Psoas muscle (tissue), 8 donors: ENCODE results near the gene GSPT1. TPM values are rescaled to one million over a fixed set of nuclear protein-coding genes. Genes with fewer than 3 reads are reported as not detected.

Source experiments
- ATAC-seq, 4 donors: fragments of 200-7000 bp; cut with Tn5 transposase; one replicate each; pipeline ENCODE4 v1.9.1; 2020; ENCODE audit warnings: moderate library complexity in 3 of 4, mild to moderate bottlenecking in 2 of 4
- DNase-seq, 2 donors: peaks; one replicate each; pipeline ENCODE4 v3.0.0-alpha.2; 2020
- H3K27ac ChIP-seq: fragments of 200-600 bp; one replicate; pipeline ENCODE4 v1.8.0; 2022
- H3K27me3 ChIP-seq, 3 donors: fragments of 200-600 bp in 1 of 3; one replicate each; pipeline versions ENCODE4 v1.6.1 to v1.8.0; 2013 to 2022; ENCODE audit warnings: low read length in 2 of 3, mild to moderate bottlenecking in 2 of 3, moderate library complexity in 1 of 3; ENCODE audit not compliant: insufficient read depth in 3 of 3
- H3K36me3 ChIP-seq, 2 donors: fragments of 200-600 bp in 1 of 2; one replicate each; pipeline versions ENCODE4 v1.6.1 to v1.8.0; 2013 to 2022; ENCODE audit warnings: low read depth in 1 of 2, mild to moderate bottlenecking in 1 of 2, moderate library complexity in 1 of 2; ENCODE audit not compliant: insufficient read depth in 1 of 2
- H3K4me1 ChIP-seq: fragments of 200-600 bp; one replicate; pipeline ENCODE4 v1.8.0; 2022
- H3K4me3 ChIP-seq: fragments of 200-600 bp; one replicate; pipeline ENCODE4 v1.8.0; 2022; ENCODE audit warnings: mild to moderate bottlenecking
- H3K9me3 ChIP-seq: fragments of 200-600 bp; one replicate; pipeline ENCODE4 v1.8.0; 2022
- WGBS, 3 donors: extraction: QIAGEN DNeasy Blood & Tissue Kit; methylation state at CpG; one replicate each; pipeline versions ENCODE4 v1.1.6 to v1.1.7; 2013; 5-methylcytosine and 5-hydroxymethylcytosine counted together
- intact Hi-C, 2 donors: fragments of 100-400 bp; cut with DNase I; formaldehyde crosslinking; loops; one replicate each; pipeline versions ENCODE4 v1.11.0 to v1.14.2; 2022
- polyA plus RNA-seq, 3 donors: library from polyadenylated mRNA; stranded (reverse); fragments of 200-250 nt; gene quantifications; one replicate each; pipeline ENCODE4 v1.2.3, GENCODE V29; 2013
- total RNA-seq, 4 donors: library from RNA; stranded (reverse); fragmentation: NEBNext Ultra II Directional in 2 of 4; extraction: Animal tissue kit (Norgen Biotek cat#: 25700) in 2 of 4; gene quantifications; one replicate each; pipeline versions ENCODE4 v1.2.1 to v1.2.4, GENCODE V29; 2021 to 2023
- TF ChIP-seq, protein P1 (sequence below): fragments of 200-600 bp; IDR thresholded peaks from one replicate; pipeline ENCODE4 v1.8.0; 2022; ENCODE audit warnings: antibody characterized with exemption
- donor health status: healthy with polysubstance abuse.
- donor health status: DM: no; HTN: no; CAD: no; lungs with moderate emphysema.
- donor health status: Bipolar disorder and iron deficiency.
- donor health status: healthy.
- donor health status: DM: yes; HTN: yes; CAD: no.
- donor health status: DM: no; HTN: no; CAD: no.
- donor health status: DM: no; HTN: no; CAD: no.
- donor health status: DM: yes; HTN: yes; CAD: no.

Gene GSPT1
- total and polyA plus RNA-seq, 7 donors, result 89.2 to 259 (median 184) TPM

DNA sequence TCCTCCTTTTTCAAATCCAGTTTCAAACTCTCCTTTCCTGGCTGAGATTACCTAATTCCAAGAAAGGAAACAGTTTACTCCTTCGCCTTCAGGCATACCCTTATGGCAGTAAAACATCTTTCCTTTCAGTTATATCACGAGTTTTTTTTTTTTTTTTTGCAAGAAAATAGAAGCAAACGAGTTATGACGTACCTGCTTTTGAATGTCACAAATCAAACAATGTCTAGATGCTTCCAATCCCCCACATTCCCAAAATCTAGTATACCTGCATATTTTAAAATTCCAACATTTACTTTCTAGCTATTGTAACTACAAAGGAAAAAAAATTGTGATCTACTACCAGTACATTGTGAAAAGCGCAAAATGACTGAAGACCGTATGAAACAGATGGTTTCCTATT, 28.9 kb downstream of the GSPT1 start:
- no peaks in the 10 kb centered on the region for H3K9me3 ChIP-seq
- intact Hi-C loops, result no loop called here
- no peak overlapping the region for H3K27ac ChIP-seq
- DNase-seq (no peak), ATAC-seq (no peak)
- TF ChIP-seq, protein P1, sequence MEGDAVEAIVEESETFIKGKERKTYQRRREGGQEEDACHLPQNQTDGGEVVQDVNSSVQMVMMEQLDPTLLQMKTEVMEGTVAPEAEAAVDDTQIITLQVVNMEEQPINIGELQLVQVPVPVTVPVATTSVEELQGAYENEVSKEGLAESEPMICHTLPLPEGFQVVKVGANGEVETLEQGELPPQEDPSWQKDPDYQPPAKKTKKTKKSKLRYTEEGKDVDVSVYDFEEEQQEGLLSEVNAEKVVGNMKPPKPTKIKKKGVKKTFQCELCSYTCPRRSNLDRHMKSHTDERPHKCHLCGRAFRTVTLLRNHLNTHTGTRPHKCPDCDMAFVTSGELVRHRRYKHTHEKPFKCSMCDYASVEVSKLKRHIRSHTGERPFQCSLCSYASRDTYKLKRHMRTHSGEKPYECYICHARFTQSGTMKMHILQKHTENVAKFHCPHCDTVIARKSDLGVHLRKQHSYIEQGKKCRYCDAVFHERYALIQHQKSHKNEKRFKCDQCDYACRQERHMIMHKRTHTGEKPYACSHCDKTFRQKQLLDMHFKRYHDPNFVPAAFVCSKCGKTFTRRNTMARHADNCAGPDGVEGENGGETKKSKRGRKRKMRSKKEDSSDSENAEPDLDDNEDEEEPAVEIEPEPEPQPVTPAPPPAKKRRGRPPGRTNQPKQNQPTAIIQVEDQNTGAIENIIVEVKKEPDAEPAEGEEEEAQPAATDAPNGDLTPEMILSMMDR, result no peak
- H3K36me3 ChIP-seq, result peaks cover 3 to 100% of the 10 kb centered on the region in 2 donors
- no peak overlapping the region for H3K4me3 ChIP-seq
- H3K27me3 ChIP-seq, result no peaks in the 10 kb centered on the region
- 84 to 88% (median 87%) methylated on average over 6 of the region's 6 CpGs for WGBS, 3 donors
- no peaks in the 10 kb centered on the region for H3K4me1 ChIP-seq

DNA sequence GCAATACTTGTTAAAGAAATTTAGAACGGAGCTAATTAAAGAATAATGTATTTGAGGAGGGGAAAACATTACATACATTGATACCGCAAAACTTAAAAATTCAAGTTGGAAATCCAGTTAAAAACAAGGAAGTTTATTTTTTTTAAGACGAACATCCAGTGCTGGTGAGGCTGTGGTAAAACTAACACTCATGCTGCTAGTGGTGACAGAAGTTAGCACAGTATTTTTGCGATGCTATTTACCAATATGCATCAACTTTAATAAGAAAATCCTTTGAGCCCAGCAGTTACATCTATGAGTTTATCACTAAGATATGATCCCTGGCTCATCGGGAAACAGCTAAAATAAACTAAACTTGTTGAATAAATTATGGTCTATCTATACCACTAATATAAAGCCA, 31.7 kb downstream of the GSPT1 start:
- Histone ChIP-seq H3K4me1 (no peaks in the 10 kb centered on the region), H3K4me3 (no peak overlapping the region), H3K36me3 (peaks cover 3 to 100% of the 10 kb centered on the region in 2 donors), H3K9me3 (no peaks in the 10 kb centered on the region), H3K27me3 (no peaks in the 10 kb centered on the region), H3K27ac (no peak overlapping the region)
- intact Hi-C loops, result loop anchor here (5.0 kb wide), 2 partner anchors 112 to 117 kb away; no protein-coding TSS in a partner anchor
- DNase-seq (no peak), ATAC-seq (no peak)
- 97% methylated on average over 5 of the region's 5 CpGs for WGBS, 3 donors
- TF ChIP-seq, protein P1, result no peak

DNA sequence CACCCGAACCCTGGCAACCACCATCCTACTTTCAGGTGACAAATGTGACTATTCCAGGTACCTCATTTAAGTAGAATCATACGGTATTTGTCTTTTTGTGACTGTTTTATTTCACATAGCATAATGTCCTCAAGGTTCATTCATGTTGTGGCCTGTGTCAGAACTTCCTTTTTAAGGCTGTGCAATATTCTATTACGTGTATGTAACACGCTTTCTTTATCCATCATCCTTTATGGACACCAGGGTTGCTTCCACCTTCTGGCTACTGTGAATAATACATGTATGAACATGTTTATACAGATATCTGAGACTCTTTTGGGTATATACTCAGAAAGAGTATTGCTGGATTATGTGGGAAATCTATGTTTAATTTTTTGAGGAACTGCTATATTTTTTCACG, 35.7 kb downstream of the GSPT1 start:
- Histone ChIP-seq H3K4me3 (no peak overlapping the region), H3K27me3 (no peaks in the 10 kb centered on the region), H3K4me1 (no peaks in the 10 kb centered on the region), H3K9me3 (no peaks in the 10 kb centered on the region), H3K36me3 (peaks cover 3 to 100% of the 10 kb centered on the region in 2 donors), H3K27ac (no peak overlapping the region)
- WGBS, 3 donors, result 84 to 94% (median 84%) methylated on average over 5 of the region's 5 CpGs
- TF ChIP-seq, protein P1, result no peak
- intact Hi-C loops, result loop anchor here (5.0 kb wide), 2 partner anchors 108 to 113 kb away; no protein-coding TSS in a partner anchor
- peak in 2 of 4 donors; percentile 32 to 43 for ATAC-seq
- DNase-seq, result no peak

DNA sequence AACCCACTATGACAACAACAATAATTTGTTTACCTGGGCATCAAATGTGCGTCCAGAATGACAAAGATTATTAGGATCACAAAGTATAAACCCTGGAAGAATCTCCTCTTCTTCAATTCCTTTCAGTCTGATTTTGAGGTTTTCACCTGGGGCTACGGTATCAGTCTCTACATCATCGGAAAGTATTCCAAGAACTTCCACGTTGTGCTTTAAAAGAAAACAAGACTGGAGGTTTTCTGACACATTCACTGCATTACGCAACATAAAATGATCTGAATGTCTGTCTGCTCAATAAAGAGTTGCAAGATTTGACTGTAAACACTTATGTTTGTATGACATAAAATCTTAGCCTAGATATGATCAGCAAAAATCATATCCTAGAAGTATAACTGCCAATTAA, 38.4 kb downstream of the GSPT1 start:
- ATAC-seq (no peak), DNase-seq (no peak)
- no peaks in the 10 kb centered on the region for H3K9me3 ChIP-seq
- no peak overlapping the region for H3K27ac ChIP-seq
- H3K27me3 ChIP-seq, result no peaks in the 10 kb centered on the region
- TF ChIP-seq, protein P1, result no peak
- no peaks in the 10 kb centered on the region for H3K4me1 ChIP-seq
- no peak overlapping the region for H3K4me3 ChIP-seq
- peaks cover 4 to 99% of the 10 kb centered on the region in 2 donors for H3K36me3 ChIP-seq
- WGBS, 3 donors, result 84 to 88% (median 87%) methylated on average over 5 of the region's 5 CpGs
- intact Hi-C loops, result no loop called here

DNA sequence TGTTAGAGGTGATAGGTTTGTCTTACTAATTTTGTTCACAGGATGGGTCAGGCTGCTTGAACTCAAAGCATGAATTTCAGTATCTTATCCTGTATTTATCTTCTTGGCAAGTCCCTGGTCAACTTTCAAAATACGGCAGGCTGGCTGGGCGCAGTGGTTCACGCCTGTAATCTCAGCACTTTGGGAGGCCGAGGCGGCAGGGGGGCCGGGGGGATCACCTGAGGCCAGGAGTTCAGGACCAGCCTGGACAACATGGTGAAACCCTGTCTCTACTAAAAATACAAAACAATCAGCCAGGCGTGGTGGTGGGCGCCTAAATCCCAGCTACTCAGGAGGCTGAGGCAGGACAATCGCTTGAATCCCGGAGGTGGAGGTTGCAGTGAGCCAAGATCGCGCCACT, 39.5 kb downstream of the GSPT1 start:
- no peak for ATAC-seq
- H3K9me3 ChIP-seq, result no peaks in the 10 kb centered on the region
- no peak overlapping the region for H3K27ac ChIP-seq
- 82 to 90% (median 89%) methylated on average over 12 of the region's 12 CpGs for WGBS, 3 donors
- no peak for DNase-seq
- intact Hi-C loops, result no loop called here
- TF ChIP-seq, protein P1, result no peak
- no peak overlapping the region for H3K4me3 ChIP-seq
- no peaks in the 10 kb centered on the region for H3K27me3 ChIP-seq
- H3K4me1 ChIP-seq, result peaks cover 10% of the 10 kb centered on the region
- peaks cover 4 to 96% of the 10 kb centered on the region in 2 donors for H3K36me3 ChIP-seq
